ENCODE data around the gene TGFBR3.

The TGFBR3 gene

DNA sequence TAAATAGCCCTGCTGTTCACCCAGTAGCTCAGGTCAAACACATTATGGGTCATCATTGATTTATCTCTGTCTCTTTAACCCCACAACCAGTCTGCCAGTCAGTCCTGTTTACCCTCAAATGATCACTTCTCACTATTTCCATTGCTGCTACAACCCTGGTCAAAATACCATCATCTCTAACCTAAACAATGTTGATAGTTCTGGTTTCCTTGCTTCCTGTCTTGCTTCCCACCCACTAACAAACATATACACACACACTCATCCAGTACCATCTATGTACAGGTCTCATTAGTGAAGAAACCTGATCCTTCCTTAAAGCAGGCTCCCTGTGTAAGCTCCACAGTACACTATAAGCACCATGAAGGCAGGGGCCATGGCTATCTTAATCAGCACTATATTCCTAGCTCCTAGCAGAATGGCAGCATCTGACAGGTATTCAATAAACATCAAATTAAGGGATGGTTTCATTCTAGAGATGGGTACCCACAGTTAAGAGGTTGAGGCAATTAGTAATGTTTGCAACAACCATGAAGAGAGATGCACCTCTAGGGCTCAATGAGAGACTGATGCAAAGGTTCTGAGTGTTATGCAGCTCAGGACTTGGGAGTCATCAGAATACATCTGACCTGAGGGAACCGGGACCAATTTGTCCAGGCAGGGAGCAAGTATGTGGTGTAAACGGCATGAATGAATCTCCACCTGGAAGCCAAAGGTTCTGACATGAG is 10.0 kb upstream of the TGFBR3 start:
- H3K4me3 ChIP-seq (ENCODE audit: low read length) = no peak overlapping the region
- DNase-seq (ENCODE audit: low read depth) = no peak
- TF ChIP-seq, protein P1, sequence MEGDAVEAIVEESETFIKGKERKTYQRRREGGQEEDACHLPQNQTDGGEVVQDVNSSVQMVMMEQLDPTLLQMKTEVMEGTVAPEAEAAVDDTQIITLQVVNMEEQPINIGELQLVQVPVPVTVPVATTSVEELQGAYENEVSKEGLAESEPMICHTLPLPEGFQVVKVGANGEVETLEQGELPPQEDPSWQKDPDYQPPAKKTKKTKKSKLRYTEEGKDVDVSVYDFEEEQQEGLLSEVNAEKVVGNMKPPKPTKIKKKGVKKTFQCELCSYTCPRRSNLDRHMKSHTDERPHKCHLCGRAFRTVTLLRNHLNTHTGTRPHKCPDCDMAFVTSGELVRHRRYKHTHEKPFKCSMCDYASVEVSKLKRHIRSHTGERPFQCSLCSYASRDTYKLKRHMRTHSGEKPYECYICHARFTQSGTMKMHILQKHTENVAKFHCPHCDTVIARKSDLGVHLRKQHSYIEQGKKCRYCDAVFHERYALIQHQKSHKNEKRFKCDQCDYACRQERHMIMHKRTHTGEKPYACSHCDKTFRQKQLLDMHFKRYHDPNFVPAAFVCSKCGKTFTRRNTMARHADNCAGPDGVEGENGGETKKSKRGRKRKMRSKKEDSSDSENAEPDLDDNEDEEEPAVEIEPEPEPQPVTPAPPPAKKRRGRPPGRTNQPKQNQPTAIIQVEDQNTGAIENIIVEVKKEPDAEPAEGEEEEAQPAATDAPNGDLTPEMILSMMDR (IDR thresholded peaks at IDR 0.05; ENCODE audit: insufficient read depth, low read depth, low read length, missing control alignments) = no peak

DNA sequence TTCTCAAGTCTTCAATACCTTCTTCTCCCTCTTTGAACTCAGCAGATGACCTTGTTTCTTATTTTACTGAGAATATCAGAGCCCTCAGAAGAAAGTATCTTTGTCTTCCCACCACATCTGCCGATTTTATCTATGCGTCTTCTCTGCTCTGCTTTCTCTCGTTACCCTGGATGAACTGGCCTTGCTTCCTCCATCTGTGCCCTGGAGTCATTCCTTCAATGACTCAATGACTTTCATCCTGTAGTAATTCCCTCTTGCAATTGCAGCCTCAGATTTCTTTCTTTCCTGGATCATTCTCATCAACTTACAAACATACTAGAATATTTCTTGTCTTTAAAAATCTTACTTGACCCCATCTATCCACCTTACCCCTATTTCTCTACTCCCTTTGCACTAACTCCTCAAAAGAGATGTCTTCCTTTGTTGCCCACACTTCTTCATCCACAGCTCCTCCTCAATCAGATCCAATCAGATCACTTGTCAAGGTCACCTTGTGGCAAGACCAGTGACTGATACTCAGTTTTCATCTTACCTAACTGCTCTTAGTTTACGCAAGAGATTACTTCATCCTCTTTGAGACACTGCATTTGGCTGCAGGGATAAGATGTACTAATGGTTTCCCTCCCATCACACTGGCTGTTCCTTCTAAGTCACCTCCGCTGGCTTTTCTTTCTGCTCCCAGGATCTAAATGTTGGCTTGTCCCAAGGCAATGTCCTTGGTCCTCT is 8.2 kb upstream of the TGFBR3 start:
- TF ChIP-seq, protein P1 (IDR thresholded peaks at IDR 0.05; ENCODE audit: insufficient read depth, low read depth, low read length, missing control alignments) = no peak
- DNase-seq (ENCODE audit: low read depth) = peak; percentile 58
- no peak overlapping the region for H3K4me3 ChIP-seq (ENCODE audit: low read length)

DNA sequence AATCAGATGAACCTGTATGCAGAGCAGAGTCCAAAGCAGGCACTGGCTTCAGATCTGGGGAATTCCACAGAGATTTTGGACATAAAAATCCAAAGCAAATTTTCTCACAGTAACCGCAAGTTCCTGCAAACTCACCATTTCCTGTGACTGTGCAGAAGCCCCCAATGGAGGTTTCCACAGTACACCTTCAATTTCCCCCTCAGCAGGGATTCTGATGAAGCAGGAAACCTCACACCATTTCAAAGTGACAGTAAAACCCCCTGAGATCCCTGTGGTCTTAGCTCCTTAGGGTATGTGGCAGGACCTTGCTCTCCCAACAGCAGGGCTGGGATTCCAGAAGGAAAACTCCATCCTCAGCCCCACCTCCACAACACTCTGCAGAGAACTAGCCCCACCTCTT is 6.0 kb upstream of the TGFBR3 start:
- H3K4me3 ChIP-seq (ENCODE audit: low read length) = no peak overlapping the region
- TF ChIP-seq, protein P1 (IDR thresholded peaks at IDR 0.05; ENCODE audit: insufficient read depth, low read depth, low read length, missing control alignments) = no peak
- DNase-seq (ENCODE audit: low read depth) = no peak

DNA sequence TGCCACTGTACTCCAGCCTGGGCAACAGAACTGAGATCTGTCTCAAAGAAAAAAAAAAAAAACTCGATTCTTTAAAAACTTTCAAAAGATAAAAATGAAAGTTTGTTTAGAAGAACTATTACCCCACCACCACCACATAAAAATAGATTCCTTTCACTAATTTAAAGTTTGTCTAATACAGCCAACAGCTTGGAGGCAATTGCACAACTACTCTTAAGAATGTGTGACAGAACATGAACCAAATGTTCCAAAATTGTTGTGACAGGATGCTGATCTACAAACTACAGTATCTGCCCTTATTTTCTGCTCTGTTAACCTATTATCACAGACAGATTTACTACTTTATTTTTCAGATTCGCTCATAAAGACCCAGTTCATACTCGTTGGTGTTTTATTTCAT is 5.5 kb upstream of the TGFBR3 start:
- H3K4me3 ChIP-seq (ENCODE audit: low read length) = no peak overlapping the region
- no peak for DNase-seq (ENCODE audit: low read depth)
- TF ChIP-seq, protein P1 (IDR thresholded peaks at IDR 0.05; ENCODE audit: insufficient read depth, low read depth, low read length, missing control alignments) = no peak

DNA sequence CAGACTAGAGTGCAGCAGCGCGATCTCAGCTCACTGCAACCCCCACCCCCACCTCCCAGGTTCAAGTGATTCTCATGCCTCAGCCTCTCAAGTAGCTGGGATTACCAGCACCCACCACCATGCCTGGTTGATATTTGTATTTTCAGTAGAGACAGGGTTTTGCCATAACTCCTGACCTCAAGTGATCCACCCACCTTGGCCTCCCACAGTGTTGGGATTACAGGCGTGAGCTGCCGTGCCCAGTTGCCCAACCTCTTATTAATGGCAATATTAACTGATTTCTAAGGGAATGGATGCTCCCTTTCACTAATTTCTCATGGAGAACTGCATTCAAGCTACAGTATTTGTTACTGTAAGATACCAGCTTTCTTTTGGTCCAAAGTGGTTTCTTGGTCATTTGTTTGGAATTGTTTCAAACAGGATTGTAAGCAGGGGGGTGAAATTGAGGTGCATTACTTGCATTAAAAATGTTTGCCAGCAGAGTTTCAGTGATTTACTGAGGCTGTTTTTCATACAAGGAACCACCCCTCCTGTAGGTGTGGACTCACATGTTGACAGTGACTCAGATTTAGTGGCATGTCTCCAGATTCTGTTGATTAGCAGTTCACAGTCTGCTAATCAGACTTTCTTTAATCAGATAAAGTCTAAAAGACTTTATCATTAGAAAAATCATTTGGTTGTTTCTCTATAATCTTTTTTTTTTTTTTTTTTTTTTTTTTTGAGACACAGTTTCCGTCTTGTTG is 3.9 kb upstream of the TGFBR3 start:
- H3K4me3 ChIP-seq (ENCODE audit: low read length) = no peak overlapping the region
- DNase-seq (ENCODE audit: low read depth) = peak; percentile 93
- TF ChIP-seq, protein P1 (IDR thresholded peaks at IDR 0.05; ENCODE audit: insufficient read depth, low read depth, low read length, missing control alignments) = peak; percentile 15

DNA sequence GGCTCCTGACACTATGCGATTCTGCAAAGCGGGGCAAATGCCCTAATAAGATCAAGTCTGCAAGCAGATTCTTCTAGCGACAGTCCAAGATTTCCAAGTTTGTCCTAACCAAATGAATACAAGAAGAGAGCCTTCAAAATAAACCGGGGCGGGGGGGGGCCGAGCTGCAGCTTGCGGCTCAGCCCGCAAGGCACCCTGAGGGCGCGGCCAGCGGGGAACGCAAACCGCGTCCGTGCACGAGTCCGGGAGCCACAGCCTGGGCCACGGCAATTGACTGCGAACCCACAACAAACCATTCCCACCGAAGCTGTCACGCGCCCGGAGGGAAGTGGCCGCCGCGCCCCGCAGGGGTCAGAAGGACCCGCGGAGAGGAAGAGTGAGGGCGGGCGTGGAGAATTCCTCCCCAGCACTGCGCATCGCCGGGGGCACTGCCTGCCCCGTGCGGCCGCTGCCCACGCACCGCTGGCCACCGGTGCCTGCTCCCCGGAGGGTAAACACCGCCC is 687 bp downstream of the TGFBR3 start:
- DNase-seq (ENCODE audit: low read depth) = no peak
- TF ChIP-seq, protein P1 (IDR thresholded peaks at IDR 0.05; ENCODE audit: insufficient read depth, low read depth, low read length, missing control alignments) = no peak
- H3K4me3 ChIP-seq (ENCODE audit: low read length) = peak overlapping the region; percentile 64
